Subcutaneous abdominal adipose tissue (tissue), 5 donors: ENCODE results near the gene TSPAN33.
A peak's percentile ranks its signal among the peaks of the same experiment; 100 is the strongest.

Source experiments
- H3K27ac ChIP-seq: one replicate; pipeline ENCODE4 v1.7.0; 2013; ENCODE audit warnings: low read depth, mild to moderate bottlenecking, inconsistent platforms, low read length, moderate library complexity
- H3K27me3 ChIP-seq, 5 donors: one replicate each; pipeline ENCODE4 v1.7.0; 2013; ENCODE audit warnings: low read length in 5 of 5, inconsistent platforms in 1 of 5; ENCODE audit not compliant: control insufficient read depth in 5 of 5, insufficient read depth in 4 of 5
- H3K36me3 ChIP-seq, 5 donors: one replicate each; pipeline ENCODE4 v1.7.0; 2013; ENCODE audit warnings: low read length in 5 of 5; ENCODE audit not compliant: control insufficient read depth in 5 of 5, insufficient read depth in 5 of 5
- H3K4me1 ChIP-seq, 5 donors: one replicate each; pipeline ENCODE4 v1.7.0; 2013; ENCODE audit warnings: low read length in 5 of 5, mild to moderate bottlenecking in 3 of 5, moderate library complexity in 1 of 5; ENCODE audit not compliant: control insufficient read depth in 5 of 5, insufficient read depth in 5 of 5
- H3K4me3 ChIP-seq, 5 donors: one replicate each; pipeline ENCODE4 v1.7.0; 2013; ENCODE audit warnings: low read length in 5 of 5, low read depth in 1 of 5
- H3K9ac ChIP-seq, 5 donors: one replicate each; pipeline ENCODE4 v1.7.0; 2013; ENCODE audit warnings: low read length in 5 of 5, mild to moderate bottlenecking in 4 of 5, moderate library complexity in 3 of 5
- H3K9me3 ChIP-seq, 5 donors: one replicate each; pipeline ENCODE4 v1.7.0; 2013; ENCODE audit warnings: low read length in 5 of 5; ENCODE audit not compliant: control insufficient read depth in 5 of 5
- donor health status: healthy.
- donor health status: healthy.
- donor health status: healthy.
- donor health status: healthy.
- donor health status: healthy.

The TSPAN33 gene

DNA sequence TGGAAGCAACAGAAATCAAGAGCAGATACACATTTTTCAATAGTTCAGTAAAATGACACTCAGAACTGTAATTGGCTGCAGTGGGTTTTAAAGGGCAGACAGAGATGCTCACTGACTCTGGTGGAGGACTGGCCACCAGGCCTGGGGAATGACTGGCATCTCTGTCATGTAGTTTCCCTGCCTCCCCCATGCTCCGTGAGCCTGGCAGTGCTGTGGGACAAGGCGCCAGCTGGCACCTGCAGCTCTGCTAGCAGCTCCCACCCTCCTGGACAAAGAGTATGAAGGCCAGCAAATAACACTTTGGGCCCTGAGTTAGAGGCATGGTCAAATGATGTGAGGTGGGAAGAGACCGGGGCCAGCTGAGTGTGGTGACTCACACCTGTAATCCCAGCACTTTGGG lies 15.0 kb downstream of the TSPAN33 start:
- Histone ChIP-seq H3K4me3 (no peak overlapping the region), H3K4me1 (no peaks in the 10 kb centered on the region), H3K9me3 (no peaks in the 10 kb centered on the region), H3K27me3 (peaks cover 0 to 7% (median 0%) of the 10 kb centered on the region in 5 donors), H3K36me3 (no peaks in the 10 kb centered on the region), H3K9ac (no peak overlapping the region), H3K27ac (no peak overlapping the region)

DNA sequence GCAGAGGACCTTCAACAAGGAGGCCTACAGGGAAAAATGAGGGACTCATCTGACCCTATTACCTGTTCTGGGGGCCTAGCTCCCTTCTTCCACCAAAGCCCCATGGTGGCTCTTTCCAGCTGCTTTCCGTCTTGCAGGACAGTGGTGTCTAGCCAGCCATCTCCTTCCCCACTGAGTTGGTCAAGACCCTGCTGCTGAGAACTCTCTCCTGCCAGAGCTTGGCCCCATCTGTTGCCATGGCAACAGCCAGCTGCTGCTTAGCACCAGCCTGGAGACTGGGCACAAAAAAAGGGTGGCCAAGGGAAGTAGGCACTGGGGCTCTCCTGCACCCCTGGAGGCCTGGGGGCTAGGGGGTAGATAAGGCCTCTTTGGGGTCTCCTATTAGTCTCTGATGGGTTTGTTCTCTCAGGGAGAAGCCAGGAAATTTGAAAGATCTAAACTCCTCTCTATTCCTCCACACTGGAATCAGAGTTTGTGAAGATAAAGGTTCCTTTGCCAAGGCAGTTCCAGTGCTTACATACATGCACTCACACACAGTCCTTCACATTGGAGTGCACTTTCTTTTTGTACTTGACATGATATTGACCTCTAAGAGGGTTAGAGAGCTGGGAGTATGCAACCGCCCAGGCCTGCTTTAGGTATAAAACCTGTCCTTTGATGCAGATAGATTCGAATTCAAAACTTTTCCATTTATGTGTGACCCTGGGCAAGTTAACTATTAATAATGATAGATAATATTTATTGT lies 15.8 kb downstream of the TSPAN33 start:
- no peak overlapping the region for H3K4me3 ChIP-seq
- no peak overlapping the region for H3K27ac ChIP-seq
- H3K27me3 ChIP-seq, result peaks cover 0 to 7% (median 0%) of the 10 kb centered on the region in 5 donors
- no peaks in the 10 kb centered on the region for H3K4me1 ChIP-seq
- H3K9ac ChIP-seq, result no peak overlapping the region
- no peaks in the 10 kb centered on the region for H3K9me3 ChIP-seq
- no peaks in the 10 kb centered on the region for H3K36me3 ChIP-seq

DNA sequence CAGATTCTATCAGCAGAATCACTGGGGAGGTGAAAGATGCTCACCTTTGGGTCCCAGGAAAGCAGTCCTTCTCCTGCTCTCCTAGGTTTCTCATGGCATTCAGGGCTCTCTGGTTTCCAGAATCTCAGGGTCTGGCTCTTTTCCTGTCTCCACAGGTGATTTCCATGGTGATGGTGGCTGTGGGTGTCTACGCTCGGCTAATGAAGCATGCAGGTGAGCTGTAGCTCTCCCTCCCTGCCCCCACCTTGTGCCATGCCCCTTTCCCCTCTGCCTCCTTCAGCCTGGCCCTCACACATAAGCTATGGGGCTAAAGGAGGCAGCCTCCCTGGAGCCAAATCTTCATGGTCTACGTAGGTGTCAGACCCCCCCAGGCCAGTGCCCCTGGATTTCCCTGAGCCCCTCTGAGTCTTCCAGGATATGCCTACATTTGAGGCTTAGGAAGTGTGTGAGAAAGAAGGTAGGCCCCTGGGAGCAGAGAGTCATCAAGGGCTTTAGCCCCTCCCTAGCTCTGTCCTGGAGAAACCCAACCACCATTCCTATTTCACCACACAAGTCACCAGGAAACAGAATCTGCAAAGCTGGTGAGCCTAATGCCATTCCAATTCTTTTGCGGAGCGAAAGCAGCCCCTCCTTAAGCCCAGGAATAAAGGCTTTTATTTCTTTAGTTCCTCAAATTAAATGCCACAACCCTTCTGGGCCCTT lies 17.2 kb downstream of the TSPAN33 start:
- Histone ChIP-seq H3K4me3 (no peak overlapping the region), H3K27ac (no peak overlapping the region), H3K36me3 (no peaks in the 10 kb centered on the region), H3K9ac (no peak overlapping the region), H3K4me1 (no peaks in the 10 kb centered on the region), H3K27me3 (peaks cover 0 to 7% (median 0%) of the 10 kb centered on the region in 5 donors), H3K9me3 (no peaks in the 10 kb centered on the region)

DNA sequence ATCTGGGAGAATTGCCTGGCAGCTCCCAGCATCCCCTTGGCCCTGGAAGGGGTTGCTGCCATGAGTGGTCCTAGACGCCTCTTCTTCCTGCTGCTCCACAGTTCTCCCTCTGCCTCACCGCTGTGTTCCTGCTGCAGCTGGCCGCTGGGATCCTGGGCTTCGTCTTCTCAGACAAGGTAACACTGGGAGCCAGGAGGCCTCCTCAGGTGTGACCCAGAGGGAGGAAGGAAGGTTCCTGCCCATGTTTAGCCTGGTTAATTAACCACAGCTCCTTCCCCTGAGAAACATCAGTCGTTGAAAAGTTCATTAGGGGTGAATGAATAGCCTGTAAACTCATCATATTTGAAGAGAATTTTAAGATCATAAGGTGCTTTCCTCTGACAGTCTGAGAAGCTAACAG lies 18.2 kb downstream of the TSPAN33 start:
- H3K9ac ChIP-seq, result no peak overlapping the region
- H3K27ac ChIP-seq, result no peak overlapping the region
- peaks cover 0 to 7% (median 0%) of the 10 kb centered on the region in 5 donors for H3K27me3 ChIP-seq
- H3K4me1 ChIP-seq, result no peaks in the 10 kb centered on the region
- no peak overlapping the region for H3K4me3 ChIP-seq
- no peaks in the 10 kb centered on the region for H3K9me3 ChIP-seq
- H3K36me3 ChIP-seq, result peaks cover 0 to 2% (median 0%) of the 10 kb centered on the region in 5 donors

DNA sequence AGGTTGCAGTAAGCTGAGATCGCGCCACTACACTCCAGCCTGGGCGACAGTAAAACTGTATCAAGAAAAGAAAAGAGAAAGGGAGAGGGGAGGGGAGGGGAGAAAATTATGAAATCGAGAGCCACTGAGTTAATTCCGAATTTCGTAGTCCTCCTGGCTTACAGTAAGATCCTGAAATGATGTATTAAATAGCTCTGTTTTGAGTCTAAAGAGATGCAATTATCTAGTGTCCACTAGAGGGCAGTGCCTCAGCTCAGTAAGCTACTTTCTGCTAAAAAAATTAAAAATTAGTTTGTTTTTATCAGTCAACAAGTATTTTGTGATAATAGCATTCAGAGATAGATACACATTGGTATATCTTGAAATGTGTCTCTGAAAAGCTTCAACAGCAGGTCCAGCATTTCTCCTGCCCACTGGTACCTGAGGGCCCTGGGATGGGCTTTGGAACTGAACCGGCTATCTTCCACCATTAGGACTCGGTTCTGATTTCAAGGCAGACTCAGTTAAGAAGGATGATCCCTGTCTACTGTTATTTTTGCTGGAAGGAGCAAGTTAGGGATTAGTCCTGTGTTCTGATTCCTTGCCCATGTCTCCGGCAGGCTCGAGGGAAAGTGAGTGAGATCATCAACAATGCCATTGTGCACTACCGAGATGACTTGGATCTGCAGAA lies 19.5 kb downstream of the TSPAN33 start:
- no peak overlapping the region for H3K9ac ChIP-seq
- no peaks in the 10 kb centered on the region for H3K9me3 ChIP-seq
- H3K36me3 ChIP-seq, result peaks cover 0 to 2% (median 0%) of the 10 kb centered on the region in 5 donors
- peaks cover 0 to 7% (median 5%) of the 10 kb centered on the region in 5 donors for H3K4me1 ChIP-seq
- peaks cover 0 to 7% (median 0%) of the 10 kb centered on the region in 5 donors for H3K27me3 ChIP-seq
- no peak overlapping the region for H3K27ac ChIP-seq
- H3K4me3 ChIP-seq, result no peak overlapping the region

DNA sequence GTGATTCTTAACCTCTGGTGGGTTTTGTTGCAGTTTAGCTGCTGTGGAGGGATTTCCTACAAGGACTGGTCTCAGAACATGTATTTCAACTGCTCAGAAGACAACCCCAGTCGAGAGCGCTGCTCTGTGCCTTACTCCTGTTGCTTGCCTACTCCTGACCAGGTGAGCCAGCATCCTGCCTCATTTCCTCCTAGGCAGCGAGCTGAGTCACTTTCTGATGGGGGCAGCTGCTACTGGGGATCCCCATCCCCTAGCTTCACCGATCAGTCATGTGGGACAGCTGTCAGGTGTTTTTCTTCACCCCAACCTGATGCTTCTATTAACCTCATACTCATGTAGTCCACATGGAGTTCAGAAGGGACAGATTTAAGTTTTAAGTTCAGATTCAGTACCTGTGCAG lies 22.2 kb downstream of the TSPAN33 start:
- H3K27ac ChIP-seq, result no peak overlapping the region
- H3K4me3 ChIP-seq, result no peak overlapping the region
- H3K4me1 ChIP-seq, result peaks cover 2 to 19% (median 17%) of the 10 kb centered on the region in 5 donors

DNA sequence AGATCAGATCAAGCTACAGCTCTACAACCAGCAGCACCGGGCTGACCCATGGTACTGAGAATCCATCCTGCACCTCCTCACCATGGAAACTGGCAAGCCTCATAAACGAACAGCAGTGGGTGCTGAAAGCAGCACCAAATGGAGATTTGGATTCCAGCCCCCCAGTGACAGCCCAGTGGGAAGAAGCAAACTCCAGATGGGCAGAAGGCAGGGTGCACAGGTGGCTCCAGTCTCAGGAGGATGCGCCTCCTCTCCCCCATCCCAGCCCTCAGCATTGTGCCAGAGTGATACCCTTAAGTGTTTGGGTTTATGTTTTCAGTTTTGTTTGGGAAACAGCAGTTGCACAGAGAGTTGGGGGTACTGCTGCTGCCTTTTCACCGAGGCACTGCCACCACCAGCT lies 23.3 kb downstream of the TSPAN33 start:
- peaks cover 0 to under 1% (median 0%) of the 10 kb centered on the region in 5 donors for H3K27me3 ChIP-seq
- no peak overlapping the region for H3K27ac ChIP-seq

More for the DNA sequence above, 22.2 kb downstream of the TSPAN33 start:
- H3K9me3 ChIP-seq, result no peaks in the 10 kb centered on the region
- H3K36me3 ChIP-seq, result peaks cover 0 to 2% (median 0%) of the 10 kb centered on the region in 5 donors
- peaks cover 0 to 7% (median 0%) of the 10 kb centered on the region in 5 donors for H3K27me3 ChIP-seq
- no peak overlapping the region for H3K9ac ChIP-seq

DNA sequence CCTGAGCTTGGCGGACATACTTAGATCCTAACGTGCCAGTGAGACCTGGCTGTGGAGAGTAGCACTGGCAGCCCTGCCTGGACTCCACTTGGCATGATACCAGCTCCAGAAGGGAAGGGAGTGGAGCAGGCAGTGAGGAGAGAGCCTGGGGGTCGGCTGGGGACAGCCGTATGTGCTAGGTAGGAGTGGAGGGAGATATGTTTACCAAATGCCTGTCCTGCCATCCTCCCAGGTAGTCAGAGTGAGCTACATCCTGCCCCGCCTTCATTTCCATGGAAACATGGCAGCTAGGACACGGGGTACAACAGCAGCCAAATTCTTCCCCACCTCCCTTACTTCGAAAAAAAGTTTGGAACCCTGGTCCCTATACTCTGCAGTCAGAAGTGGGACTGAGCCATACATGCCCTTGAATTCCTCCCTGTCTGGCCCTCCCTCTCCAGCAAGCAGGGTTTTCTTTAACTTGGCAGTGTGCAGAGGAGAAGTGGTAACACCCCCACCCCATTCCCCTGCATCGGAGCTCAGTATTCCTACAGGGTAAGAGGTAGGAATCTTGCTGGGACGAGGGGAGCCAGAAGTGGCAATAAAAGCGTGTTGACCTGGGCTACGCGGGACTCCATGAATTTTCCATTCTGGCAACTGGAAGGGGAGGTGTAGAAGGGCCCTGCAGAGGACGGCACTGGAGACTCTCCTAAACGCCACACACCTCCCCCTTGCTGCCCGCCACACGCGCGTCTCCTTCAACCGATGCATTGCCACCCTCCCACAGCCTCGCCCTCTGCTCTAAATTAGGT lies 23.9 kb downstream of the TSPAN33 start:
- Histone ChIP-seq H3K9ac (peak overlapping the region in 3 of 5 donors; percentile 53 to 70 (median 57)), H3K27me3 (no peaks in the 10 kb centered on the region), H3K9me3 (no peaks in the 10 kb centered on the region), H3K4me3 (peak overlapping the region; percentile 19 to 77 (median 68)), H3K27ac (no peak overlapping the region), H3K36me3 (peaks cover 0 to 2% (median 0%) of the 10 kb centered on the region in 5 donors), H3K4me1 (peaks cover 2 to 19% (median 17%) of the 10 kb centered on the region in 5 donors)

More for the DNA sequence above, 23.3 kb downstream of the TSPAN33 start:
- Histone ChIP-seq H3K9ac (no peak overlapping the region), H3K4me1 (peaks cover 2 to 19% (median 17%) of the 10 kb centered on the region in 5 donors), H3K9me3 (no peaks in the 10 kb centered on the region), H3K36me3 (peaks cover 0 to 2% (median 0%) of the 10 kb centered on the region in 5 donors), H3K4me3 (no peak overlapping the region)

DNA sequence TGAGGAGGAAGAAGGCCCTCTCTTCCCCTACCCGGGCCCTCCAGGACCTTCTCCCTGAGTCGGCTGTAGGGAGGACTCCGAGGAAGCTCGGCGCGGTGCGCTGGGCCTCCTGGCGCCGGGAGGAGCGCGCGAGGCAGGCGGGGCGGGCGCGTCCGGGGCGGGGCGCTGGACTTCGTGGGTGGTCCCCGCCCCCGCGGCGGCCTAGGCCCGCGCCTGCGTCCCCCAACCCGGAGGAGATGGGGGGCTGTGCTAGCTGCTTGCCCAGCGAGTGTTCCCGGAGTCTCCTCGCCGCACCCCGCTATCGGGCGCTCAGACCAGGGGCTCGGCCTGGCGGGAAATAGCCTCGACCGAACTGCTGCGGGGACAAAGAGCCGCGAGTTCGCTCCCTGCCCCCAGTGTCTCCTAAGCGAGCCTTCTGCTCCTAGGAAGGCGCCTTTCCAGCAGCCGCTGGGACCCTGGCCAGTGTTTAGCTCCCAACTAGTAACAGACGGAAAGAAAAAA lies 24.7 kb downstream of the TSPAN33 start:
- H3K4me3 ChIP-seq, result peak overlapping the region; percentile 61 to 77 (median 68)
- H3K27me3 ChIP-seq, result no peaks in the 10 kb centered on the region
- H3K9me3 ChIP-seq, result no peaks in the 10 kb centered on the region
- H3K4me1 ChIP-seq, result peaks cover 2 to 19% (median 17%) of the 10 kb centered on the region in 5 donors
- no peak overlapping the region for H3K27ac ChIP-seq
- H3K9ac ChIP-seq, result peak overlapping the region in 3 of 5 donors; percentile 61 to 82 (median 70)
- H3K36me3 ChIP-seq, result peaks cover 0 to 2% (median 0%) of the 10 kb centered on the region in 5 donors
